Astrocyte of the cerebellum (primary cell): Measurements from ENCODE around the gene CLDN20.
"Not testable (repeated sequence)": the region's sequence is repeated elsewhere in the genome, so short reads cannot be mapped to it uniquely, and the experiment has no call there.

Experiments used
- DNase-seq: peaks from one replicate; pipeline ENCODE4 v3.0.0-alpha.2; 2011; ENCODE audit warnings: low read depth
- H3K4me3 ChIP-seq: 2 replicates; pipeline ENCODE4 v1.5.1; 2011; ENCODE audit warnings: mild to moderate bottlenecking, low read depth, low read length, moderate library complexity
- CTCF ChIP-seq: IDR thresholded peaks from 2 replicates; pipeline ENCODE4 v1.5.1; 2012; ENCODE audit warnings: low read length, low read depth, moderate library complexity, mild to moderate bottlenecking; ENCODE audit errors: missing control alignments
- in situ Hi-C: cut with HindIII; loops from 2 replicates; pipeline ENCODE4 v1.10.0; 2017; ENCODE audit warnings: low sequenced_read_pairs

CLDN20 gene

DNA sequence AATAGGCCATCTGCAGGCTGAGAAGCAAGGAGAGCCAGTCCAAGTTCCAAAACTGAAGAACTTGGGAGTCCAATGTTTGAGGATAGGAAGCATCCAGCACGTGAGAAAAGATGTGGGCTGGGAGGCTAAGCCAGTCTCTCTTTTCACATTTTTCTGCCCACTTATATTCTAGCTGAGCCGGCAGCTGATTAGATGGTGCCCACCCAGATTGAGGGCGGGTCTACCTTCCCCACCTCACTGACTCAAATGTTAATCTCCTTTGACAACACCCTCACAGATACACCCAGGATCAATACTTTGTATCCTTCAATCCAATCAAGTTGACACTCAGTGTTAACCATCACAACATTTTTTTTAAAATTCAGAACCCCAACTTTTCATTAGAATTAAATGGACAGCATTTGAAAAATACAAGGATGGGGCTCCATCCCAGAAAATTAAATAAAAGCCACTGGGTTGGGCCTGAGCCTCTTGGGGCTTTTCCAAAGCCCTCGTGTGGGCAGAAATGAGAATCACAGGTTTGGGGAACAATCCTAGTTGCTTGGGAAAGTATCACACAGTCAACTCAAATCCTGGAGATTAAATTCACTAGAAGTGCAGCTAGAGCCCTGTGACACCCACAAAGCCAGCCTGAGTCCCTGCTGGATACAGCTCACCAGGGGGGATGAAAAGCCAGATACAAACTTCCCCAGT, 2.2 kb downstream of the CLDN20 start:
- in situ Hi-C loops: loop anchor here (25.0 kb wide), 1 partner anchor 329 kb away; no protein-coding TSS in a partner anchor
- no peak for DNase-seq
- no peak overlapping the region for H3K4me3 ChIP-seq
- TF ChIP-seq CTCF: no peak

DNA sequence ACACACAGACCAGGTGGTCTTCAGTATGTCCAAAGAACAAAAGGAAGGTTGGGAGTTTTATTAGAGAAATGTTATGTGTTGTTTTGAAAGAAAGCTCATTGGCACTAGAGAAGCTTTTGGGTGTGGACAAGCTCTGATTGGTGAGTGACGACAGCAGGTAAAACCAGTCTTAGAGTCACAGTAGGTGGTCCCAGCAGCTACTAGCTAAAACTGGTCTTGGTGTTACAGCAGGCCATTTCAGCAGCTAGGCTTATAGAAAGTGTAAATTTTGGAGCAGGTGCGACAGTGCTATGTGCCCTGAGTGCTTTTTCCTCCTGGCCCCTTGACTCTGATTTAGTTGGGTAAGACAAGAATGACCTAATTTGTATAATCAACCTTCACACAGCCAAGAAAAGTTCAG, 3.6 kb downstream of the CLDN20 start:
- DNase-seq: no peak
- TF ChIP-seq CTCF: no peak
- no peak overlapping the region for H3K4me3 ChIP-seq
- in situ Hi-C loops: loop anchor here (25.0 kb wide), 1 partner anchor 330 kb away; no protein-coding TSS in a partner anchor

GRCh38 chr6:155268088-155268867, 4.5 kb downstream of the CLDN20 start:
- peak; percentile 63 for DNase-seq
- in situ Hi-C loops: loop anchor here (25.0 kb wide), 1 partner anchor 331 kb away; no protein-coding TSS in a partner anchor
- H3K4me3 ChIP-seq: not testable (repeated sequence)
- peak; percentile 75 for TF ChIP-seq CTCF

DNA sequence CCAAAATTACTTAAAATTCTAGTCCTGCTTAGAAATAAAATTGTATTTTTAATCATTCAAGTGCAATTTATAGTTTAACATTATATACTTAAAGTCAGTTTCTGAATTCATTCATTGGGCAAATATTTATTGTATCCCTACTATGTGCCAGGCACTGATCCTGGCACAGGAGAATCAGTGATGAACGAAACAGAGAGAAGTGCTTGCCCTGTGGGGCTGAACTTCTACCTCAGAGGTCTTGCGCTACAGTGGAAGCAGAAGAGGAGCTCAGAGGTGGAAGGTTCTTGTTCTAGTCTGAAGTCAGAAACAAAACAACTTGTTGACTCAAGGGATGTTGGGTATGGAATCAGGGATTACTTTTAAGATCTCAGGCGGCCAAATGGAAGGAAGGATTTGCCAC, 6.0 kb downstream of the CLDN20 start:
- no peak overlapping the region for H3K4me3 ChIP-seq
- in situ Hi-C loops: loop anchor here (25.0 kb wide), 1 partner anchor 332 kb away; no protein-coding TSS in a partner anchor
- DNase-seq: no peak
- TF ChIP-seq CTCF: no peak

- no peak for DNase-seq
- in situ Hi-C loops: loop anchor here (25.0 kb wide), 1 partner anchor 333 kb away; no protein-coding TSS in a partner anchor
- no peak overlapping the region for H3K4me3 ChIP-seq
- no peak for TF ChIP-seq CTCF
These were observed 6.8 kb downstream of the CLDN20 start for GRCh38 chr6:155270561-155271091.

- no peak for DNase-seq
- in situ Hi-C loops: loop anchor here (25.0 kb wide), 1 partner anchor 334 kb away; no protein-coding TSS in a partner anchor
- no peak for TF ChIP-seq CTCF
- no peak overlapping the region for H3K4me3 ChIP-seq
These were observed 7.3 kb downstream of the CLDN20 start for GRCh38 chr6:155271145-155271544.
